Measurements from ENCODE around the gene SPRY1.

The SPRY1 gene

DNA sequence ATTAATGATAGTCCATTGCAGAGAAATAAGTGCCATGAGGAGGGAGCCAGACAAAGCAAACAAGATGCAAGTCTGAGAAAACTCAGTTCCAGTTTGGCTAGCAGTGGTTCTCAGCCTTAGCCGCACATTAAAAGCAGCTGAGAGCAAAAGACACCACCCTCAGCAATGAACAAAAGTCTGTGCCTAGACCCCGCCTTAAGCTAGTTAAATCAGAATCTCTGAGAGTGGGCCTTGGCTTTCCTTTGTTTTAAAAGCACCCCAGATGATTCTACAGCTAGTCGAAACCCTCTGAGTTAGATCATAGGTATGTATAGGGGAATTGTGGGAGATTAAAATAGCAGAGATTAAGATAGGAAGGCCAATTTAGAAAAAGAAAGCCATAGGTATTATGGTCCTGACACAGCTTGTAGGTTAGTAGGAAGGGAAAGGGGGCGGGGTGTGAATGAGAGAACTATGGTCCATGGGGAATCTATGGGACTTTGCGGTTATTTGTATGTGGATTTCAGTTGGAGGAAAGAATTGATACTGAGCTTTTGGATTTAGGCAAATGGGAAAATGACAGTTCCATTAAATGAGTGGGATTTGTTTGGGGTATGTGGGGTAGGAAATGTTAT is 12.0 kb downstream of the SPRY1 start:
- H3K4me3 ChIP-seq (ENCODE audit: low read depth, low read length) = no peak overlapping the region

DNA sequence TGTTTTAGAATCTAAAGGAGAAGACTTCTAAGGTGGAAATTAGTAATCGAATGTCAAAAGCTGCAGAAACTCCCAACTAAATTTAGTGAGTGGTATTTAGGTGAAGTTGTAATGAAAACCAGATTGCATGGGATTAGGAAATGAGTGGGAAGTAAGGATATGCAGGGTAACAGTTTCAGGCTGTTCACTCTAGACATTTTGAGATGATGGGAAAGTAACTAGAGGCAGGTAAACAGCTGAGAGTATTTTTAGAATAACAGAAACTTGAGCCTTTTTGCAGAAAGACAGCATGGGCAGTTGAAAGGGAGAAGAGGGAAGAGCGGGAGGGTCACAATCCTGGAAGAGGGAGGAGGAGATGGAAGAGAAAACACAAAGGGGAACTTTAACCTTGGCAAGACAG is 12.7 kb downstream of the SPRY1 start:
- no peak overlapping the region for H3K4me3 ChIP-seq (ENCODE audit: low read depth, low read length)

DNA sequence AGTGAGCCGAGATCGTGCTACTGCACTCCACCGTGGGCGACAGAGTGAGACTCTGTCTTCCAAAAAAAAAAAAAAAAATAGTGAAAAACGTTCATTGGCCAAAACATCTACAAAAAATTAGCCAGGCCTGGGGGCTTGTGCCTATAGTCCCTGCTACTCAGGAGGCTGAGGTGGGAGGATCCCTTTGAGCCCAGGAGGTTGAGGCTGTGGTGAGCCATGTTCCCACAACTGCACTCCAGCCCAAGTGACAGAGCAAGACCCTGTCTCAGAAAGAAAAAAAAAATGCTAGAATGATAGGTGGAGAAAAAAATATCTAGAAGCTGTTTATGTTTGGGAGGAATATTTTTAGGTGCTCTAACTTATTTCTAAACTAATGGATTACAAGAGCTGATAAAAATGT is 14.9 kb downstream of the SPRY1 start:
- H3K4me3 ChIP-seq (ENCODE audit: low read depth, low read length) = no peak overlapping the region

DNA sequence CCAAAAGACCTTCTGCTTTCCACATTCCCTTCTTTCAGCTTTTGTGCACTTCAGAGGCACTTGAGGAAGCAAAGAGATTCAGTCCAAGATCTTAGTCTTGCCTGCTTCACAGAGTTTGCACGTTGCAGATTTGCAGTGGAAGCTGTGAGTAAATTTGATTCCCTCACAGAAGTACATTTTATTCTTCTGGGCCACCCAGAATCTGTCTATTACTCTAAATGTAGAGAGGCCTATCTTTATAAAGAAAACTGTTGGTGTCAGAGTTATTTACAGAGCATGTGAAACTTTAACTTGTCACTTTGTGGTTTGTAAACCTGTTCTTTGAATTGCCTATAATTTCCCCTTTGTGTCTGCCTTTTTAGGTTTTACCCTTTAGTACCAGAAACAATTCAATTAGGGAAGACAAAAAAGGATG is 15.5 kb downstream of the SPRY1 start:
- H3K4me3 ChIP-seq (ENCODE audit: low read depth, low read length) = no peak overlapping the region

DNA sequence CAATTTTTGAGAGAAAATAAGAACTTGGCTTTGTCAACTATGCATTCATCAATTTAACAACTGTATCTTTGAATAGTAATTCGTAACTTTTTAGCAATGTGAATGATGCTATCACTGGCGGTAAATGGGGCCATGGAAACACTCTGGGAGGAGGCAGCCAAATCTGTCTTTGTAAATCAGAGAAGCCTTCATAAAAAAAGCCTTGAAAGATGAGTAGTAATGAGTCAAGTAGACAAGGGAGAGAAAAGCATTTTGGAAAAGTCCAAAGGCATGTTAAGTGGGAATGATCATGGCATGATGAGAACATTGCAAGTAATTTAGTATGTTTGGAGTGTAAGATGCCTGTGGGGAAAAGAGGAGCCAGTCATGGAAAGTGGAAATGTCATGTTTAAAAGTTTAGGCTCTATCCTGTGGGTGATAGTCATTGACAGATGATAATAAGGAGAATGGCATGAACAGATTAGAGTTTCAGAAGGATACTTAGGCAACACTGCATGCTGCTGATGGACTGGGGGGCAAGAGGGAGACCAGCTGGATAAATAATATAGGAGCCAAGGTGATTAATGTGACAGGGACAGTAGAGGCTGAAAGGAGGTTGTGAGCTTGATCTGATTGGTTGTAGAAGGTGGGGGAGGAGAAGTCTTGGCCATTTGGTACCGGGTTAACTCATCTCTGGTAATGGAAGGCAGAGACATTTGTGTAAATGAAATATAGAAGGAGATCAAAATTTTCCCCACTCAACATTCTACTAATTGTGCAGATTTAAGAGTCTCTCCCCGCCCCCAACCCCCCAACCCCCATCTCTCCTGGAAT is 16.3 kb downstream of the SPRY1 start:
- no peak overlapping the region for H3K4me3 ChIP-seq (ENCODE audit: low read depth, low read length)

DNA sequence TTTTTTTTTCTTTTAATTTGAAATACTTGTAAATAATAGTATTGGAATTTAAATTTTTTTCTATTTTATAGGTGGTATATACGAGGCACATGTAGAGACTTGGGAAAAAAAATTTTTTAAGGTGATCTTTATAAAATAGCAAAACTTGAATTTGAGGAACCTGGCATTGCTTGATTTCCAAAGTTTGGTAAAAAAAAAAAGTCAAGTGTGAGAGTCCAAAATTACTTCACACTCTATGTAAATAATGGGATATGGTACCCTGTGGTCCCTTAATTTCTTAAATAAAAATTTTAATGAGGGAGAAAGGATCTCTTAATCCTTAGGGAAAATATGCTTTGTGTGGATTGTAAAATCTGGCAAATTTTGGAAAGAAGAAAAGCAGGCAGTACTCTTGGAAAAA is 19.0 kb downstream of the SPRY1 start:
- no peak overlapping the region for H3K4me3 ChIP-seq (ENCODE audit: low read depth, low read length)

DNA sequence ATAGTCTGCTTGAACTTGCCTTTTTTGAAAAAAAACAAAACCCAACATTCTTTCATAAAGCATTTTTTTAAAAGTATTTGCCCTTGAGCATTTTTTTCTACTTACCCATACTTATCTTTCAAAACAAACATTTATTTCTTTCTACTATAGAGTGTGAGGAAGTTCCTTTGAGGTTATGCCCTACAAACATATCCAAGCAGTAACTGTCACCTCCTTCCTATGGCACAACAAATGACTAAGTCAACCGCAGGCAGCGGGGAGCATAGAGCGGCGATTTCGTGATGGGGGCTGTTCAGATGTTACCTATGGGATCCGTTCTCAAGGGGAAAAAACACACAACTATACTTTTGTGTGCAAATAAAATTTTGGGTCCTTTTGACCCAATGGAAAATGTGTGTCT is 19.4 kb downstream of the SPRY1 start:
- H3K4me3 ChIP-seq (ENCODE audit: low read depth, low read length) = no peak overlapping the region

DNA sequence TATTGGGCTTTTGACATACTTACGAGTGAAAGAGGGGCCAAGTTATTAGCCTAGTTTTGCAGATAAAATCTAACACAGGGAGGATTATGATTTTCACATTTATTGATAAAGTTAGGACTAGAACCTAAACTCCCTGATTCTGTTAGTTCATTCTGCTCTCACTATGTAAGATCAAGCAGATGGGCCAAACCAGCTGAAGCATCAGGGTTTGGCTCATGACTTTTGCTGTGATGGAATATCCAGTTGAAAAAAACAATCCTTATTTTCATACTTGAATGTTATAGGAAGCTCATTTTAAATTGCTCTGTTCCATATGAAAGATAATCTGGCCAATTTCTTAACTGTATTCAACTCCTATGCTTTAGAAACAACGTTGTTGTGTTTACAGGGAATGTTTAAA is 21.2 kb downstream of the SPRY1 start:
- no peak overlapping the region for H3K4me3 ChIP-seq (ENCODE audit: low read depth, low read length)

DNA sequence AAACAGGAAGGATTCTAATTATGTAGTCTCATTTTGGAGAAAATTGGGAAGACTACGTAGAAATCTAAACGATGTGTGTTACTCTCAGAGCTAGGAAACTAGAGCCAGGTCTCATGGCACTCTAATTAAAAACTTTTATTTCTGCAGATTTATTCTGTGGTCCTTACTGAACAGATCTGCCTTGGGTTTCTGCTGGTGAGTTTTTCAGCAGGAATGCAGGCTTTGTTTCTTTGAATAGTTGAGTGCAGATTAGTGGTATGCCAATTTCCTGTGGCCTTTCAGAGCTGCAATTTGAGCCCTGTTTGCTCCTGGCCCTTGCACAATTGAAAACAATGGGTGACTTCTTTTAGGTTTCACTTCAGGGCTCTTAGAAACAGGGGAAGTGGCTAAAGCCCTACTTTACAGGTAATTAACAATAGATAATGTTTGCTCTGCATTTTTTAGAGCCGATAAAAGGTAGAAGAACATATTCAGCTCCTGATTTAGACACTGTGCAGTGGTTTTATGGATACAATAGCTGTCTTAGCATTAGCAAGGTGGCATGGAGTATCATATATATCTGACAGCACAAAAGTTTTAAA is 21.8 kb downstream of the SPRY1 start:
- no peak overlapping the region for H3K4me3 ChIP-seq (ENCODE audit: low read depth, low read length)

DNA sequence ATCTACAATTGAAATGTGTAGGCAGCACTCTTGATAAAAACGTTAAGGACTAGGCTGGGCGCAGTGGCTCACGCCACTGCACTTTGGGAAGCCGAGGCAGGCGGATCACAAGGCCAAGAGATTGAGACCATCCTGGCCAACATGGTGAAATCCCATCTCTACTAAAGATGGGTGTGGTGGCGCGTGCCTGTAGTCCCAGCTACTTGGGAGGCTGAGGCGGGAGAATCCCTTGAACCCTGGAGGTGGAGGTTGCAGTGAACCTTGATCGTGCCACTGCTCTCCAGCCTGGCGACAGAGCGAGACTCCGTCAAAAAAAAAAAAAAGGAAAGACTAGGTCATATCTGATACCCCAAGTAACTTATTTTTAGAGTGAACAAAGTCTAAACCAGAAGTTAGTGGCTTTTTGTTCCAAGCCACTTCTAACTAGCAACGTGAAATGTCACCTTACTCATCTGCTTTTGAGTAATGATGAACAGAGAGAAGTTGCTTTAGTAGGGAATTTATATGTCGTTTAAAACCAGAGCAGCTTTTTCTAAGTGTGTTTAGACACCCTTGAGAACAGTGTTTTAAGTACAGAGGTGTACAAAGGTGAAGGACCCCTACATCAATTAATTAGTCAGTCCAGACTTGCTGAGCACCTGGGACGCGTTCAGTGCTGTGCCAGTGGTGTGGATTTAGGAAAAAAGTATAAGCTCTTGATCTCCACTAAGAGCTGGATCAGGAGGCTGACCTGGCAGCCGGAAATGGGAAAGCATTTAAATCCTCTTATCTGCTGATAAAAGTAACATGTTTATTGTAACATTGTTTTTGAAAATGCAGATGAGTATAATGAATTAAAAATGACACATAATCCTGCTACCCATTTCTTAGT is 23.5 kb downstream of the SPRY1 start:
- no peak overlapping the region for H3K4me3 ChIP-seq (ENCODE audit: low read depth, low read length)

DNA sequence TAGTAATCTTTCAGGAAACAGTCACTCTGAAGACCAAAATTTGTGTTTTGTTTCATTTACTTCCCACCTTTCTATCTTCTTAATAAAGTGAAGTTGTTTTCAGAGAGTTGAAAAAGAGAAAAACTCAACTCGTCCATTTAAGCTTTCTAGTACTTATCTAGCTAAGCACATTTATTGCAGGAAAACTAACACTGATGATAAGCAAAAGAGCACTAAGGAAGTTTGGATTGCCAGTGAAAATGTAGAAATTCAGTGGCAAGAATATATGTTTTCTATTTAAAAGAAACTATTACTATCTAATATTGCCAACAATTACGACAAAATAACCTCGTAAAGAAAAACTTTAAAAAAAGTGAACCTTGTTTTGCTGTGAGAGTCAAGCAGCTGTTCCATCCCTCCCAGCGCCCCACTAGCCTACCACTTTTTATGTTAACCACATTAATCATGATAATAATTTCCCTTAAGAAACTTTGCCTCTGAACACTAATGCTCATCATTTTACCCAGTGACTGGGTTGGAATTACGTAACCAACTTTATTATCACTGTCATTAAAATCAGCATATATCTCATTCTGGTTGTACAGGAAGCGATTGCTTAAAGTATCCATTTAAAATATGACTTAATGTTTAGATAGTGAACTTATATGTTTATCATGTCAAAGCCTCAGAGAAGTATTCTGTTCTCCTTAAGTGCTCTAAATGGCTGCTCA is 24.8 kb downstream of the SPRY1 start:
- no peak overlapping the region for H3K4me3 ChIP-seq (ENCODE audit: low read depth, low read length)

DNA sequence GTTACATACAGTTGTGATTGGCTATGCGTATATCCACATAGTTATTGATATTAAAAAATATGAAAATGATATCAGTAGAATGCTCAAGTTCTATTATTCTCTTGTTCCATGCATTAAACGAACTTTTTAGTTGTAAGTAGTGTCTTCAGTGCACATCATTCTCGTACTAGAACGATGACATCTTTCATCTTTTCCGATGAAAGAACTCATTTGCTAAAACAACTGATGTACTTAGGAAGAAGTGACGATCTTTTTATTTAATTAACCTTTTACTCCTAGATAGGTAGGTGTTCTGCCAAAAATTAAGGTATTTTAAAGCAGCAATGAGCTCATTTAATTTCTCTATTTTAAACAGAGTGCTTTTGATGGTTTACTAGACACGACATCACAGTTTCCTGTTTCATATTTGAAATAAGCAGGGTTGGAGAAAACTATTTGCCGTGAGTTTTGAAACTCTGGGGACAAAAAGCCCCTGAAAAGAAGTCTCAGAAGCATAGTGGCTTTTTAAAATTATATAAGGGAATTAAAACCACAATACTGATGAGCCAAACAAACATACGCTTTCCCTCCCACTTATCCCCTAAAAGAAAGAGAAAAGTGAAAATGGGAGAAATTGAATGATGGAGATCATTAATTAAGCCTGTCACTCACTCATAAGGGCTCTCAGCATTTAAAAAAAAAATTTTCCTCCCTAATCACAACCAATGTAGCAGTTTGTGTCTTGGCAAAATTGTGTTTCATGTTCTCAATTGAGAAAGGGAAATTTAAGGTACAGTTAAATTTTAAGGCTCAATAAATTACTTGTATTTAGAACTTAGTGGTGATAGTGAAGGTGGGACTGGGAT is 25.6 kb downstream of the SPRY1 start:
- H3K4me3 ChIP-seq (ENCODE audit: low read depth, low read length) = no peak overlapping the region

DNA sequence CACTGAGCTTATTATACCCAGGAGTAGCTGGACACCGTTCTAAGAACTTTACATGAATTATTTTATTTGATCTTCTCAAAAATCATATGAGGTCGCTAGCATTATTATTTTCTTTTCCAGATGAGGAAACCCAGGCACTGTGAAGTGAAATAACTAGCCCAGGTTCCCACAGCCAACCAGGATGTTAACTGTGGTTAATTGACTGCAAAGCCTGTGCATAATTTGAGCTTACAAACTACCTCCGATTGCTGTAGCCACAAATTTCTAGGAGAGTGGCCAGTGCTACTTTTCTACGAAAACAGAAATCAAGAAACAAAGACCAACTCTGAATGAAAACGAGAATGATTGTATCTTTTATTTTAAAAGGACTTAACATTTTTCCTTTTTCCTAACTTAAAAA is 27.2 kb downstream of the SPRY1 start:
- no peak overlapping the region for H3K4me3 ChIP-seq (ENCODE audit: low read depth, low read length)

DNA sequence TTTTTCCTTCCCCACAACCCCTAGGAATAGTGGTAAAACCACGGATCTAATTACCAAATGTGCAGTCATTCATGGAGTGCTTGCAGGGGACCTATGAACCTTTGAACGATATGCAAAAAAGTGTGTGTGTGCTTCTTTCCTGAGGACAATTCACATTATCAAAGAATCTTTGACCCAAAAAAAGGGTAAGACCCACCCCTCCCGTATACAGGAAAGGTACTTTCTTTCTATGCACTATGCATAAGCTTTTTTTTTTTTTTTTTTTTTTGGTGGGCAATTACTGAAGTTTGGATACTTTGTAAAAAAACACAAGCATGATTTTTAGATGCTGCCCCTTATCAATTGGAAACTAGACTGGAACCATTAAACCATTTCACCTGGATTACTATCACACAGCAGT is 31.4 kb downstream of the SPRY1 start:
- no peak overlapping the region for H3K4me3 ChIP-seq (ENCODE audit: low read depth, low read length)

DNA sequence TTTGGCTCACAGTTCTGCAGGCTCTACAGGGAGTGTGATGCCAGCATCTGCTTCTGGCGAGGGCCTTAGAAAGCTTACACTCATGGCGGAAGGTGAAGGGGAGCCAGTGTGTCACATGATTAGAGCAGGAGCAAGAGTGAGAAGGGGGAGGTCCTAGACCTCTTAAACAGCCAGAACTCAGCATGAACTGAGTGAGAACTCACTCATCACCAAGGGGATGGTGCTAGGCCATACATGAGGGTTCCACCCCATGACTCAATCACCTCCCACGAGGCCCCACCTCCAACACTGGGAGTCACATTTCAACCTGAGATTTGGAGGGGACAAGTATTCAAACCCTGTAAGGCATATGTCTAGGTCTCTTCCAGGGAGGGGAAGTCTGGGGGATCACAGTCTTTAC is 33.4 kb downstream of the SPRY1 start:
- no peak overlapping the region for H3K4me3 ChIP-seq (ENCODE audit: low read depth, low read length)

DNA sequence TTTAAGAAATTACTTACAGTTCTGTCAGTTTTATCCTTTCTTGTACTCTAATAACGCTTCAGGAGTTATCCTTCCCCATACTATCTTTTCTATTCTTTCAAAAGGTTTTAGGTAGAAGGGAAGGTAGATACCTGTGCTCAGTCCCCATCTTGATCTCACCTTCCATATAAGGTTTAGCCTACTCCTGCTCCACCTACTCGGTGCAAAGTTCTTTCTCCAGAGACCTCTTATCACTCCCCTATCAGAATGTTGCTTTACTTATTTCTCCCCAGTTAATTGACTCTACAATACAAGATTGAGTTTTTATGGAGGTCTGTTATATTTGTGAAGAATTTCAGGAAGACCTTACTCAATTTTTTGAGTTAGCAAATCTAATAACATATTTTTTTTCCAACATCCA is 33.9 kb downstream of the SPRY1 start:
- H3K4me3 ChIP-seq (ENCODE audit: low read depth, low read length) = no peak overlapping the region

DNA sequence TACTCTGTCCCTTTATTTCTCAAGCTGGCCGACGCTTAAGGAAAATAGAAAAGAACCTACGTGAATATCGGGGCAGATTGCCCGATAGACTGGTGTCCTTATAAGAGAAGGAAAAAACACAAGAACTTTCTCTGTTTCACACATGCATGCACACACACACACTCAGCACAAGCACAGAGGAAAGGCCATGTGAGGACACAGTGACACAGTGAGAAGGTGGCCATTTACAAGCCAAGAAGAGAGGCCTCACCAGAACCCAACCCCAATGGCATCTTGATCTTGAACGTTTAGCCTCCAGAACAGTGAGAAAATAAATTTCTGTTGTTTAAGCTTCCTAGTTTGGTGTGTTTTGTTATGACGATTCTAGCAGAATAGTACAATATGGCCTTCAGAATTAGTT is 37.0 kb downstream of the SPRY1 start:
- no peak overlapping the region for H3K4me3 ChIP-seq (ENCODE audit: low read depth, low read length)

DNA sequence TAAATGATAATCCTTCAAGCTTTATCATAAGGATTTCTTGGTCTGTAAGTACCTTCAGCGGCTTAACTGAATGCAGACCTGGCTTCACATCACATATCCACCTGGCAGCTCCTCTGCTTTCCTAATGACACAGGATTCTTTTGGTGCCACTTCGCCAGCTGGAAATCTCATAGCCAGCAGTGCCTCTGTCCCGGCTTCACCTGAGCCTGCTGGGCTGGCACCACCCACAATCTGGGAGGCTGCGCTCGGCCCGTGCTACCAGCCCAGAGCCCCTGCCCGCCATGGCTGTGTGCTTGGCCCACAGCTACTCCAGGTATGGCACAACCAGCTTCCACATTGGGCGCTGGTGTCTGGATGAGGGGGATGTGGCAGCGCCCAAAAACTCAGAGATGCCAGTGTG is 37.4 kb downstream of the SPRY1 start:
- no peak overlapping the region for H3K4me3 ChIP-seq (ENCODE audit: low read depth, low read length)

DNA sequence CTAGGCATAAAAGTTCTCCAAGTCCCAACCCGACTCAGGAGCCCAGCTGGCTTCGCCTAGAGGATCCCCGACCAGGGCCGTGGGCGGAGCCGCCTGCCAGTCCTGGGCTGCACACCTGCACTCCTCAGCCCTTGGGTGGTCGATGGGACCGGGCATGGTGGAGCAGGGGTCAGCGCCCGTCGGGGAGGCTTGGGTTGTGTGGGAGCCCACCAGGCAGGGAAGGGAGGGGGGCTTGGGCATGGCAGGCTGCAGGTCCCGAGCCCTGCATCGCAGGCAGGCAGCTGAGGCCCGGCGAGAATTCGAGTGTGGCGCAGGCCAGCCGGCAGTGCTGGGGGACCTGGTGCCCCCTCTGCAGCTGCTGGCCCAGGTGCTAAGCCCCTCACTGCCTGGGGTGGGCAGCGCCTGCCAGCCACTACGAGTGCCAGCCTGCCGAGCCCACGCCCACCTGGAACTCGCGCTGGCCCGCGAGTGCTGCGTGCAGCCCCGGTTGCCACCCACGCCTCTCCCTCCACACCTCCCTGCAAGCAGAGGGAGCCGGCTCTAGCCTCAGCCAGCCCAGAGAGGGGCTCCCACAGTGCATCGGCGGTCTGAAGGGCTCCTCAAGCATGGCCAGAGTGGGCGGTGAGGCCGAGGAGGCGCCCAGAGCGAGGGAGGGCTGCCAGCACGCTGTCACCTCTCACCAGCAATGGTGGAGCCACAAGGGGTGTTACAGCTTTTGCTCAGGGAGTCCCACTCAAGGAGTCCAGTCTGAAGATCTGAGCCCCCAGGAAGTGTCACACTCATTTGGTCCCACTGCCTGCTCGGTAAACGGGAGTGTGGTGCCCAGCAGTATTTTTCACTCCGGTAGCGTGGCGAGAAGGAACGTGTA is 38.9 kb downstream of the SPRY1 start:
- H3K4me3 ChIP-seq (ENCODE audit: low read depth, low read length) = no peak overlapping the region

Data from iPS-11a (cell line).